GM12891 (cell line): ENCODE results near the gene FCER1G.
"Not testable (repeated sequence)": the region's sequence is repeated elsewhere in the genome, so short reads cannot be mapped to it uniquely, and the experiment has no call there.

ENCODE experiments used
- DNase-seq: peaks from one replicate; pipeline ENCODE4 v3.0.0; 2011; ENCODE audit warnings: low spot score; ENCODE audit not compliant: insufficient read length
- FAIRE-seq: peaks from 2 replicates; lab custom pipeline; 2011; peaks lifted over from hg19 to GRCh38; lab: Jason Lieb, UNC
- PAX5 ChIP-seq: IDR thresholded peaks from 2 replicates; pipeline ENCODE4 v1.6.1; 2011; ENCODE audit warnings: low read length, moderate library complexity, mild to moderate bottlenecking; ENCODE audit not compliant: insufficient read depth, severe bottlenecking
- POLR2A ChIP-seq: IDR thresholded peaks from 2 replicates; pipeline ENCODE4 v1.6.1; 2011; ENCODE audit warnings: low read depth, low read length, control low read depth
- POLR2AphosphoS5 ChIP-seq: IDR thresholded peaks from 2 replicates; pipeline ENCODE4 v1.6.1; 2011; ENCODE audit warnings: low read depth, low read length, control low read depth
- POU2F2 ChIP-seq: IDR thresholded peaks from 2 replicates; pipeline ENCODE4 v1.6.1; 2011; ENCODE audit warnings: low read depth, mild to moderate bottlenecking, control low read depth, low read length, moderate library complexity
- SPI1 ChIP-seq: IDR thresholded peaks from 2 replicates; pipeline ENCODE4 v1.6.1; 2011; ENCODE audit warnings: low read depth, low read length, control low read depth
- TAF1 ChIP-seq: IDR thresholded peaks from 2 replicates; pipeline ENCODE4 v1.6.1; 2011; ENCODE audit warnings: low read depth, low read length, control low read depth

FCER1G gene

GRCh38 chr1:161229896-161230295 lies 14.8 kb downstream of the FCER1G start:
- TF ChIP-seq PAX5 = no peak
- no peak for TF ChIP-seq SPI1
- no peak for TF ChIP-seq POLR2AphosphoS5
- no peak for TF ChIP-seq TAF1
- no peak for TF ChIP-seq POLR2A
- TF ChIP-seq POU2F2 = no peak
- DNase-seq (no peak), FAIRE-seq (no peak)

GRCh38 chr1:161230762-161231161 lies 15.7 kb downstream of the FCER1G start:
- no peak for TF ChIP-seq PAX5
- no peak for TF ChIP-seq SPI1
- TF ChIP-seq POLR2AphosphoS5 = no peak
- TF ChIP-seq TAF1 = no peak
- no peak for TF ChIP-seq POU2F2
- no peak for TF ChIP-seq POLR2A
- no peak for FAIRE-seq
- DNase-seq = no peak

- no peak for FAIRE-seq
Measured at GRCh38 chr1:161233102-161233501, 18.0 kb downstream of the FCER1G start.

DNA sequence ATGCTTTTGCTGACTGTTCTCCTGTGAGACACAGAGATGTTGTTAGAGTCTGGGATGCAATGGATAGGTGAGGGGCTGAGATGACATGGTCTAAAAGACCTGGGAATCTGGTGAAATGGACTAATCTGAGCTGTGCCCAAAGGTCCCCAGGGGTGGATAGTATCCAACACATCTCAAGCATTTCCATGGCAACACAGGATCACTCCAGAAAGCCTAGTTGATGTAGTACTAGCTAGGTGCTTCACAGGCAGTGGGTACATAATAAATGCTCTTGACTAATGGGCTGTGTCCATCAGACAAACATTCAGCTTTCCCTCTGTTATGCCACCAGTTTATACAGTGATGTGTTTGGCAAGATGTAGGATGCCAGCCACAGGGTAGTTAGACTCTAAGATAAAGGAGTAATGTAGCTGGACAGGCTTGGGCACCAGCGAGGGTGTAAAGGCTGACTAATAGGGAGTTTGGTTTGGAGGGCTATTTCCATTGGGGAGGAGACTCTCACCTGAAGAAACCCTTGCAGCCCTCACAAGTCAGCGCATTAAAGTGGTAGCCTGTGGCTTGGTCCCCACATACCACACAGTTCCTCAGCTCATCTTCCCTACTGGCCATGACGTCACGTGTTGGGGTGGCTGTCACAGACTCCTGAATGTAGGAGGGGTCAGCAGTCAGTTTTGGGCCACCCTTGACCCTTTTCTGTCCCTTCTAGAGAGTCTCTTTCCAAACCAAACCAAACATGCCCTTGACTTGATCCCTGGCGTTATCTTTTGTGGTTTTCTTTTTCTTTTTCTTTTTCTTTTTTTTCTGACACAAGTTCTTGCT lies 21.1 kb downstream of the FCER1G start:
- FAIRE-seq (no peak), DNase-seq (no peak)
- TF ChIP-seq TAF1 = no peak
- no peak for TF ChIP-seq SPI1
- no peak for TF ChIP-seq PAX5
- no peak for TF ChIP-seq POLR2AphosphoS5
- no peak for TF ChIP-seq POU2F2
- TF ChIP-seq POLR2A = no peak

More at GRCh38 chr1:161233102-161233501, 18.0 kb downstream of the FCER1G start:
- TF ChIP-seq POU2F2 = no peak
- no peak for TF ChIP-seq SPI1
- no peak for TF ChIP-seq POLR2A
- no peak for TF ChIP-seq TAF1
- TF ChIP-seq PAX5 = no peak
- TF ChIP-seq POLR2AphosphoS5 = no peak
- DNase-seq = no peak

DNA sequence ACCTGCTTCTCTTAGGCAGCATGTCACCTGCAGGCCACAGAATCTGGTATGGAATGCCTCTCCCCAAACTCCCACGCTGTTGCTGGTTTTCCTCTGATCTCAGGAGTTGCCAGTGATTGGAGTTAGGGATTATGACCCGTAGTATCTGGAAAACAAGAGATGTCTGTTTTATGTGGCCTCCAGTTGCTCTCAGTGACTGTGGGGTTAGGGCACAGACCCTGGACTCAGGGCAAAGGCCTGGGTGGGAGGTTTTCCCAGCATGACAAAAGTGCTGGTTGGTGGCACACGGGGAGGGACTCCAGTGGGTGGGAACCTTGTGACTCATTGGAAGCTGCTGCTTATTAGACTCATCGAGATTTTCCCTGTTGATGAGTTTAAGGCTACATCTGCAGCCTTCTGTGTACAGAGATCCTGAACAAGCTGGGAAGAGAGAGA lies 23.0 kb downstream of the FCER1G start, which contains the start of gene NR1I3:
Gene NR1I3 (minus strand): TSS at position 165 of the 435 bp plus-strand sequence. CDS start 1,638 bp downstream, outside the sequence.
- no peak for TF ChIP-seq POLR2A
- TF ChIP-seq SPI1 = no peak
- TF ChIP-seq POLR2AphosphoS5 = no peak
- DNase-seq = no peak
- no peak for FAIRE-seq

GRCh38 chr1:161241682-161242081 lies 26.6 kb downstream of the FCER1G start:
- FAIRE-seq = no peak
- no peak for DNase-seq
- no peak for TF ChIP-seq PAX5
- TF ChIP-seq POU2F2 = no peak
- no peak for TF ChIP-seq POLR2A
- TF ChIP-seq SPI1 = no peak
- no peak for TF ChIP-seq POLR2AphosphoS5
- no peak for TF ChIP-seq TAF1

DNA sequence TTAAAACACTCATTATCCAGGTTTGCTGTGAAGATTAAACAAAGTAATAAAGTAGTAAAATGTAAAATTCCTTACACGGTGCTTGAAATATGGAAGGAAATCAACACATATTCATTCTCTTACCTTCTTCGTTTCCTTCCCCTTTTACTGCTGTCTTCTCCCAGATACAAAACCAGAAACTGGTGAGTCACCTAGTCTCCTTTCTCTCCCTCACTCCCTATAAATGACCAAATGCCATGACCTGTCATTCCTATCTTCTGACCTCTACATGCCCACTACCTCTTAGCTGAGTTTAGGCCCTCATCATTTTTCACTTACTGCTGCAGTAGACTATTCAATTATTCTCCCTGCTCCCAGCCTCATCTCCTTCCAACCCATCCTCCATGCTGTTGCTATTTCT lies 27.2 kb downstream of the FCER1G start:
- FAIRE-seq (no peak), DNase-seq (no peak)
- no peak for TF ChIP-seq POLR2AphosphoS5
- no peak for TF ChIP-seq PAX5
- TF ChIP-seq TAF1 = no peak
- TF ChIP-seq SPI1 = no peak
- no peak for TF ChIP-seq POLR2A
- TF ChIP-seq POU2F2 = no peak

DNA sequence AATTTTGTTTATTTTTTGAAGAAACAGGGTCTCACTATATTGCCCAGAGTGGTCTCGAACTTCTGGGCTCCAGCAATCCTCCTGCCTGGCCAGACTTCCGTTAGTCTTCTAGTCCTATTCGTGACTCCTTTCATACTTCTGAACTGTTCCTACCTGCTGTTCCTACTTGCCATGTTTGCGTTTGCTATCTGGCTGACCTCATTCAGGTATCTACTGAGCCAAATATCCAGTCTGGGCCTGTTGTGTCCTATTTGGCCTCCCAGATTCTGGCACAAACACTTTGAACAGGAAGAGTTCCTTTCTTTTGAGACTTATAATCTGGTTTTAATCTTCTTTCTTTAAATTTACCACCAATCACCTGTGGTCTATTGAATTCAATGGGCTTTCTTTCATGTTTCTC lies 29.8 kb downstream of the FCER1G start:
- no peak for TF ChIP-seq PAX5
- no peak for TF ChIP-seq POU2F2
- no peak for TF ChIP-seq POLR2A
- TF ChIP-seq SPI1 = no peak
- TF ChIP-seq TAF1 = no peak
- TF ChIP-seq POLR2AphosphoS5 = no peak
- FAIRE-seq = no peak

GRCh38 chr1:161250100-161250499 lies 35.0 kb downstream of the FCER1G start:
- FAIRE-seq, DNase-seq: not testable (repeated sequence)

More for the DNA sequence above, 29.8 kb downstream of the FCER1G start:
- no peak for DNase-seq

- TF ChIP-seq POLR2AphosphoS5 = no peak
- no peak for TF ChIP-seq POU2F2
- no peak for TF ChIP-seq PAX5
- no peak for TF ChIP-seq TAF1
- no peak for TF ChIP-seq SPI1
- TF ChIP-seq POLR2A = no peak
- no peak for FAIRE-seq
- no peak for DNase-seq
Measured at GRCh38 chr1:161250829-161251228, 35.7 kb downstream of the FCER1G start.
